Middle frontal gyrus (tissue), 1 donor: Measurements from ENCODE around the gene SNX7.

Experiments used
- DNase-seq: peaks from one replicate; pipeline ENCODE4 v3.0.0-alpha.2; 2015; ENCODE audit warnings: low spot score; ENCODE audit errors: extremely low spot score

The SNX7 gene

GRCh38 chr1:98661544-98662355 lies at the start of gene SNX7:
SNX7 (plus strand) TSS chr1:98661721; CDS start chr1:98661732, 11 bp downstream.
- peak; percentile 36 for DNase-seq

GRCh38 chr1:98637316-98637715 lies 24.2 kb upstream of the SNX7 start:
- no peak for DNase-seq

- DNase-seq = no peak
Observed at GRCh38 chr1:98638185-98638584, 23.3 kb upstream of the SNX7 start.

GRCh38 chr1:98644510-98644909 lies 17.0 kb upstream of the SNX7 start:
- DNase-seq = no peak

- DNase-seq = no peak
Observed at GRCh38 chr1:98651116-98651632, 10.3 kb upstream of the SNX7 start.

- no peak for DNase-seq
Observed at GRCh38 chr1:98653123-98653522, 8.4 kb upstream of the SNX7 start.

GRCh38 chr1:98659879-98660278 lies 1.6 kb upstream of the SNX7 start:
- DNase-seq = no peak

GRCh38 chr1:98660940-98661543 lies 479 bp upstream of the SNX7 start:
- no peak for DNase-seq

- no peak for DNase-seq
Observed at GRCh38 chr1:98662356-98662670, 792 bp downstream of the SNX7 start.

GRCh38 chr1:98668733-98669132 lies 7.2 kb downstream of the SNX7 start:
- DNase-seq = no peak

GRCh38 chr1:98669355-98670296 lies 8.1 kb downstream of the SNX7 start:
- DNase-seq = no peak

- DNase-seq = no peak
Observed at GRCh38 chr1:98672189-98672588, 10.7 kb downstream of the SNX7 start.

- DNase-seq = no peak
Observed at GRCh38 chr1:98674075-98674781, 12.7 kb downstream of the SNX7 start.

- DNase-seq = no peak
Observed at GRCh38 chr1:98675282-98675681, 13.8 kb downstream of the SNX7 start.

GRCh38 chr1:98677288-98677687 lies 15.8 kb downstream of the SNX7 start:
- no peak for DNase-seq

GRCh38 chr1:98681812-98682211 lies 20.3 kb downstream of the SNX7 start:
- DNase-seq = no peak

GRCh38 chr1:98688110-98688739 lies 26.7 kb downstream of the SNX7 start:
- DNase-seq = no peak

GRCh38 chr1:98690576-98690975 lies 29.1 kb downstream of the SNX7 start:
- DNase-seq = peak; percentile 9

- DNase-seq = no peak
Observed at GRCh38 chr1:98692482-98692881, 31.0 kb downstream of the SNX7 start.

GRCh38 chr1:98693385-98693784 lies 31.9 kb downstream of the SNX7 start:
- no peak for DNase-seq

- DNase-seq = no peak
Observed at GRCh38 chr1:98696077-98696476, 34.6 kb downstream of the SNX7 start.
